ENCODE data around the gene EARS2. TPM values are rescaled to one million over a fixed set of nuclear protein-coding genes. Genes with fewer than 3 reads are reported as not detected.

EARS2 gene
- total and polyA plus RNA-seq, 2 donors from 2014 or later: 21.6 to 30.4 TPM

- Histone ChIP-seq H3K9me3 (ENCODE audit: control insufficient read depth in 2 of 3, insufficient read depth in 1 of 3, low read length in 3 of 3) (no peaks in the 10 kb centered on the region), H3K9ac (ENCODE audit: low read length in 3 of 3) (peak overlapping the region in 1 of 3 donors; percentile 30), H3K4me1 (ENCODE audit: control insufficient read depth in 2 of 3, insufficient read depth in 2 of 3, low read depth in 1 of 3, low read length in 3 of 3) (peaks cover 0 to 39% (median 26%) of the 10 kb centered on the region in 3 donors), H3K36me3 (ENCODE audit: control insufficient read depth in 2 of 3, insufficient read depth in 3 of 3, low read length in 3 of 3) (peaks cover 7 to 31% (median 14%) of the 10 kb centered on the region in 3 donors), H3K27me3 (ENCODE audit: control insufficient read depth, insufficient read depth, low read length) (no peaks in the 10 kb centered on the region), H3K27ac (ENCODE audit: low read depth in 2 of 2, low read length in 2 of 2) (peak overlapping the region; percentile 77 to 86), H3K4me3 (ENCODE audit: low read length in 3 of 3) (peak overlapping the region in 1 of 3 donors; percentile 19)
- no peak for TF ChIP-seq CTCF (IDR thresholded peaks at IDR 0.05; ENCODE audit: borderline replicate concordance, extremely low read depth, insufficient read depth)
- DNase-seq (no peak), FAIRE-seq (no peak)
- intact Hi-C loops (cut with DNase I): no loop called here
Measured at GRCh38 chr16:23497543-23497868, 59.6 kb downstream of the EARS2 start.

GRCh38 chr16:23496821-23497542 is 60.2 kb downstream of the EARS2 start:
- Histone ChIP-seq H3K9me3 (ENCODE audit: control insufficient read depth in 2 of 3, insufficient read depth in 1 of 3, low read length in 3 of 3) (no peaks in the 10 kb centered on the region), H3K27me3 (ENCODE audit: control insufficient read depth, insufficient read depth, low read length) (no peaks in the 10 kb centered on the region), H3K4me1 (ENCODE audit: control insufficient read depth in 2 of 3, insufficient read depth in 2 of 3, low read depth in 1 of 3, low read length in 3 of 3) (peaks cover 0 to 38% (median 29%) of the 10 kb centered on the region in 3 donors), H3K27ac (ENCODE audit: low read depth in 2 of 2, low read length in 2 of 2) (peak overlapping the region; percentile 77 to 86), H3K4me3 (ENCODE audit: low read length in 3 of 3) (peak overlapping the region in 1 of 3 donors; percentile 19), H3K36me3 (ENCODE audit: control insufficient read depth in 2 of 3, insufficient read depth in 3 of 3, low read length in 3 of 3) (peaks cover 7 to 36% (median 14%) of the 10 kb centered on the region in 3 donors), H3K9ac (ENCODE audit: low read length in 3 of 3) (peak overlapping the region in 1 of 3 donors; percentile 30)
- FAIRE-seq: no peak
- peak in 3 of 5 donors; percentile 12 to 79 (median 33) for DNase-seq
- intact Hi-C loops (cut with DNase I): no loop called here
- no peak for TF ChIP-seq CTCF (IDR thresholded peaks at IDR 0.05; ENCODE audit: borderline replicate concordance, extremely low read depth, insufficient read depth)

GRCh38 chr16:23495671-23496070 is 61.5 kb downstream of the EARS2 start:
- intact Hi-C loops (cut with DNase I): no loop called here

More at GRCh38 chr16:23495671-23496070, 61.5 kb downstream of the EARS2 start:
- Histone ChIP-seq H3K27ac (ENCODE audit: low read depth in 2 of 2, low read length in 2 of 2) (no peak overlapping the region), H3K9ac (ENCODE audit: low read length in 3 of 3) (no peak overlapping the region), H3K4me3 (ENCODE audit: low read length in 3 of 3) (no peak overlapping the region), H3K9me3 (ENCODE audit: control insufficient read depth in 2 of 3, insufficient read depth in 1 of 3, low read length in 3 of 3) (no peaks in the 10 kb centered on the region), H3K4me1 (ENCODE audit: control insufficient read depth in 2 of 3, insufficient read depth in 2 of 3, low read depth in 1 of 3, low read length in 3 of 3) (peaks cover 0 to 34% (median 32%) of the 10 kb centered on the region in 3 donors), H3K27me3 (ENCODE audit: control insufficient read depth, insufficient read depth, low read length) (no peaks in the 10 kb centered on the region), H3K36me3 (ENCODE audit: control insufficient read depth in 2 of 3, insufficient read depth in 3 of 3, low read length in 3 of 3) (peaks cover 7 to 45% (median 20%) of the 10 kb centered on the region in 3 donors)
- TF ChIP-seq CTCF (IDR thresholded peaks at IDR 0.05; ENCODE audit: borderline replicate concordance, extremely low read depth, insufficient read depth): no peak
- no peak for FAIRE-seq
- no peak for DNase-seq
